ENCODE results near the gene DPP7. TPM values are rescaled to one million over a fixed set of nuclear protein-coding genes. Genes with fewer than 3 reads are reported as not detected.

DPP7 gene
- total RNA-seq, 2 experiments from 2014 or later: 344 to 349 TPM

- Mint-ChIP-seq H3K9me3 (no peaks in the 10 kb centered on the region), H3K4me3 (no peak overlapping the region), H3K27ac (no peak overlapping the region), H3K27me3 (peaks cover 65% of the 10 kb centered on the region), H3K36me3 (ENCODE audit: low read depth) (no peaks in the 10 kb centered on the region), H3K4me1 (ENCODE audit: low read depth) (peaks cover 12% of the 10 kb centered on the region)
- peaks cover 0 to 41% of the 10 kb centered on the region in 2 experiments for H3K9me3 ChIP-seq (ENCODE audit: control insufficient read depth in 1 of 2, insufficient read depth in 1 of 2, low read length in 2 of 2)
- H3K27me3 ChIP-seq (ENCODE audit: control insufficient read depth in 1 of 2, insufficient read depth in 2 of 2, low read length in 2 of 2): peaks cover 60 to 78% of the 10 kb centered on the region in 2 experiments
- no peak overlapping the region for H3K4me3 ChIP-seq (ENCODE audit: low read length)
- CTCF ChIA-PET: no interaction called here
- ATAC-seq (ENCODE audit: poor library complexity) (peak; percentile 69), DNase-seq (peak in 3 of 14 experiments; percentile 33 to 52 (median 49))
- H3K36me3 ChIP-seq (ENCODE audit: insufficient read depth, low read length): no peaks in the 10 kb centered on the region
- peaks cover 15% of the 10 kb centered on the region for H3K4me1 ChIP-seq (ENCODE audit: insufficient read depth, low read length)
- H3K27ac ChIP-seq (ENCODE audit: low read depth in 1 of 2, low read length in 2 of 2): no peak overlapping the region
- no peak for TF ChIP-seq CTCF (IDR thresholded peaks at IDR 0.05)
- intact Hi-C loops (cut with DNase I, micrococcal nuclease): no loop called here
- POLR2A ChIA-PET: interaction anchor here (0.7 kb wide), 1 partner anchor 30 kb away, joined by 3 read pairs; no protein-coding TSS in a partner anchor
These were observed 48.2 kb upstream of the DPP7 start for GRCh38 chr9:137162505-137163364.

GRCh38 chr9:137161558-137162486 is 47.3 kb upstream of the DPP7 start:
- CTCF ChIA-PET: no interaction called here

More at GRCh38 chr9:137161558-137162486, 47.3 kb upstream of the DPP7 start:
- Mint-ChIP-seq H3K4me1 (ENCODE audit: low read depth) (peaks cover 12% of the 10 kb centered on the region), H3K4me3 (no peak overlapping the region), H3K36me3 (ENCODE audit: low read depth) (no peaks in the 10 kb centered on the region), H3K9me3 (no peaks in the 10 kb centered on the region), H3K27ac (no peak overlapping the region), H3K27me3 (peaks cover 71% of the 10 kb centered on the region)
- no peak for DNase-seq
- POLR2A ChIA-PET: no interaction called here
- Histone ChIP-seq H3K36me3 (ENCODE audit: insufficient read depth, low read length) (no peaks in the 10 kb centered on the region), H3K27me3 (ENCODE audit: control insufficient read depth in 1 of 2, insufficient read depth in 2 of 2, low read length in 2 of 2) (peaks cover 66 to 76% of the 10 kb centered on the region in 2 experiments), H3K4me1 (ENCODE audit: insufficient read depth, low read length) (peaks cover 24% of the 10 kb centered on the region), H3K9me3 (ENCODE audit: control insufficient read depth in 1 of 2, insufficient read depth in 1 of 2, low read length in 2 of 2) (peaks cover 0 to 46% of the 10 kb centered on the region in 2 experiments), H3K4me3 (ENCODE audit: low read length) (no peak overlapping the region), H3K27ac (ENCODE audit: low read depth in 1 of 2, low read length in 2 of 2) (no peak overlapping the region)
- no peak for TF ChIP-seq CTCF (IDR thresholded peaks at IDR 0.05)
- no peak for ATAC-seq (ENCODE audit: poor library complexity)
- intact Hi-C loops (cut with DNase I, micrococcal nuclease): no loop called here

All from CD4-positive, alpha-beta T cell (primary cell).